Esophagus squamous epithelium (tissue), 4 donors: ENCODE measurements around the gene ALPK1.

Experiments
- POLR2A ChIP-seq, 4 donors: fragments of 450-650 bp; IDR thresholded peaks; one replicate each; pipeline ENCODE4 v1.6.1; 2017; ENCODE audit warnings: antibody characterized with exemption in 4 of 4, mild to moderate bottlenecking in 4 of 4, moderate library complexity in 3 of 4
- TF ChIP-seq, protein P1 (sequence below), 6 experiments: fragments of 450-650 bp in 4 of 6; fragments of 200-600 bp in 2 of 6; sonication (generic) in 2 of 6; IDR thresholded peaks; one replicate each; pipeline ENCODE4 v1.5.1; 2016 to 2019; ENCODE audit warnings: antibody characterized with exemption in 6 of 6, mild to moderate bottlenecking in 4 of 6, moderate library complexity in 4 of 6

- TF ChIP-seq POLR2A (IDR thresholded peaks at IDR 0.05): no peak
- TF ChIP-seq, protein P1, sequence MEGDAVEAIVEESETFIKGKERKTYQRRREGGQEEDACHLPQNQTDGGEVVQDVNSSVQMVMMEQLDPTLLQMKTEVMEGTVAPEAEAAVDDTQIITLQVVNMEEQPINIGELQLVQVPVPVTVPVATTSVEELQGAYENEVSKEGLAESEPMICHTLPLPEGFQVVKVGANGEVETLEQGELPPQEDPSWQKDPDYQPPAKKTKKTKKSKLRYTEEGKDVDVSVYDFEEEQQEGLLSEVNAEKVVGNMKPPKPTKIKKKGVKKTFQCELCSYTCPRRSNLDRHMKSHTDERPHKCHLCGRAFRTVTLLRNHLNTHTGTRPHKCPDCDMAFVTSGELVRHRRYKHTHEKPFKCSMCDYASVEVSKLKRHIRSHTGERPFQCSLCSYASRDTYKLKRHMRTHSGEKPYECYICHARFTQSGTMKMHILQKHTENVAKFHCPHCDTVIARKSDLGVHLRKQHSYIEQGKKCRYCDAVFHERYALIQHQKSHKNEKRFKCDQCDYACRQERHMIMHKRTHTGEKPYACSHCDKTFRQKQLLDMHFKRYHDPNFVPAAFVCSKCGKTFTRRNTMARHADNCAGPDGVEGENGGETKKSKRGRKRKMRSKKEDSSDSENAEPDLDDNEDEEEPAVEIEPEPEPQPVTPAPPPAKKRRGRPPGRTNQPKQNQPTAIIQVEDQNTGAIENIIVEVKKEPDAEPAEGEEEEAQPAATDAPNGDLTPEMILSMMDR (IDR thresholded peaks at IDR 0.05): no peak
Observed at GRCh38 chr4:112352736-112353135, 55.6 kb downstream of the ALPK1 start.
